Nephron progenitor cell (in vitro differentiated cells): ENCODE results near the gene MDH1.

ENCODE experiments used
- DNase-seq: peaks from one replicate; pipeline ENCODE4 v3.0.0; 2021
- H3K27ac Mint-ChIP-seq: 2 replicates; pipeline ENCODE4 v1.8.0; 2021; ENCODE audit warnings: mild to moderate bottlenecking, moderate library complexity, mixed read lengths
- H3K27me3 Mint-ChIP-seq: 2 replicates; pipeline ENCODE4 v1.8.0; 2021; ENCODE audit warnings: mild to moderate bottlenecking, low read depth, mixed read lengths; ENCODE audit not compliant: poor library complexity
- H3K36me3 Mint-ChIP-seq: 2 replicates; pipeline ENCODE4 v1.8.0; 2021; ENCODE audit warnings: low read depth, mixed read lengths
- H3K4me1 Mint-ChIP-seq: 2 replicates; pipeline ENCODE4 v1.8.0; 2021; ENCODE audit warnings: mixed read lengths
- H3K4me3 Mint-ChIP-seq: 2 replicates; pipeline ENCODE4 v1.8.0; 2021; ENCODE audit warnings: mild to moderate bottlenecking, moderate library complexity, mixed read lengths
- H3K9me3 Mint-ChIP-seq: 2 replicates; pipeline ENCODE4 v1.8.0; 2021; ENCODE audit warnings: mild to moderate bottlenecking, moderate library complexity, mixed read lengths
- CTCF ChIP-seq: fragments of 200-600 bp; sonication (generic); IDR thresholded peaks from 2 replicates; pipeline ENCODE4 v1.5.0; 2021; ENCODE audit warnings: antibody characterized with exemption

MDH1 gene

GRCh38 chr2:63588385-63589147 lies at the start of gene MDH1, which contains the start of gene WDPCP:
MDH1 (plus strand) TSS chr2:63588963; CDS start chr2:63589044, 81 bp downstream.
WDPCP (minus strand) TSS chr2:63588477; CDS start chr2:63588271, 206 bp downstream.
- Mint-ChIP-seq H3K36me3 (peaks cover 5% of the 10 kb centered on the region), H3K4me3 (peak within 1 kb of the TSS; percentile 100), H3K27me3 (peaks cover 5% of the 10 kb centered on the region), H3K4me1 (peaks cover 36% of the 10 kb centered on the region), H3K9me3 (no peaks in the 10 kb centered on the region), H3K27ac (peak within 1 kb of the TSS; percentile 98)
- DNase-seq, result peak; percentile 86
- no peak for TF ChIP-seq CTCF

- no peak for DNase-seq
- no peaks in the 10 kb centered on the region for H3K4me1 Mint-ChIP-seq
- no peak for TF ChIP-seq CTCF
- H3K9me3 Mint-ChIP-seq, result peaks cover 17% of the 10 kb centered on the region
- no peak overlapping the region for H3K4me3 Mint-ChIP-seq
- peaks cover 5% of the 10 kb centered on the region for H3K36me3 Mint-ChIP-seq
- no peak overlapping the region for H3K27ac Mint-ChIP-seq
- H3K27me3 Mint-ChIP-seq, result no peaks in the 10 kb centered on the region
Observed at GRCh38 chr2:63539416-63540162, 49.2 kb upstream of the MDH1 start.

GRCh38 chr2:63544017-63544627 lies 44.6 kb upstream of the MDH1 start:
- no peaks in the 10 kb centered on the region for H3K36me3 Mint-ChIP-seq
- no peaks in the 10 kb centered on the region for H3K4me1 Mint-ChIP-seq
- no peak overlapping the region for H3K27ac Mint-ChIP-seq
- peak; percentile 32 for TF ChIP-seq CTCF
- DNase-seq, result no peak
- H3K27me3 Mint-ChIP-seq, result no peaks in the 10 kb centered on the region
- no peak overlapping the region for H3K4me3 Mint-ChIP-seq
- H3K9me3 Mint-ChIP-seq, result no peaks in the 10 kb centered on the region

- H3K4me3 Mint-ChIP-seq, result no peak overlapping the region
- TF ChIP-seq CTCF, result no peak
- H3K27me3 Mint-ChIP-seq, result no peaks in the 10 kb centered on the region
- no peaks in the 10 kb centered on the region for H3K4me1 Mint-ChIP-seq
- DNase-seq, result no peak
- no peak overlapping the region for H3K27ac Mint-ChIP-seq
- H3K36me3 Mint-ChIP-seq, result no peaks in the 10 kb centered on the region
- H3K9me3 Mint-ChIP-seq, result peaks cover 4% of the 10 kb centered on the region
Observed at GRCh38 chr2:63545023-63545422, 43.7 kb upstream of the MDH1 start.

- TF ChIP-seq CTCF, result no peak
- H3K4me1 Mint-ChIP-seq, result peaks cover 6% of the 10 kb centered on the region
- no peak overlapping the region for H3K4me3 Mint-ChIP-seq
- peaks cover 27% of the 10 kb centered on the region for H3K36me3 Mint-ChIP-seq
- no peak for DNase-seq
- no peaks in the 10 kb centered on the region for H3K27me3 Mint-ChIP-seq
- no peak overlapping the region for H3K27ac Mint-ChIP-seq
- peaks cover 34% of the 10 kb centered on the region for H3K9me3 Mint-ChIP-seq
Observed at GRCh38 chr2:63553049-63553448, 35.7 kb upstream of the MDH1 start.
